ENCODE results near the gene METTL2B. TPM values are rescaled to one million over a fixed set of nuclear protein-coding genes. Genes with fewer than 3 reads are reported as not detected.
"Not testable (repeated sequence)": the region's sequence is repeated elsewhere in the genome, so short reads cannot be mapped to it uniquely, and the experiment has no call there.

Gene METTL2B
- total and polyA plus RNA-seq, 2 of the 8 experiments (the other 6 are each of a cell fraction or from before 2014, with no cell fraction given), result 14.6 to 43.5 TPM

DNA sequence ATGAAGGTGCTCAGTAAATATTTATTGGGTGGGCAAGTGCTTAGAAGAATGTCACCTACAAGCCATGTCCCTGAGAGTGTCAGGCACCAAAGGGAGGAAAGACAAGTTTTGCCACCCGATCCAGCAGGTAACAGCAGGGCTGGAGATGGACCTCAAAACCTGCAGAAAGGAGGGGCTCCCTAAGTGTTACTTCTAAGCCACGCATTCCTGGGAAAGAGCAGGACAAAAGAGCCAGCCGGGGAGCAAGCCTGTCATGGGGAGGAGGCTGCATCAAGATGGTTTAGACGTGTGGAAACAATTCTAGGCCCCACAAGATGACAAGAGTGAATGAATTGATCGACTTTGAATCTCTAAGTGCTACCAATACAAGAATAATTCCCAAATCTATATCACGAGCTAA lies 38.7 kb downstream of the METTL2B start:
- not testable (repeated sequence) for FAIRE-seq; H3K36me3 ChIP-seq (ENCODE audit: control insufficient read depth in 2 of 4, insufficient read depth in 4 of 4, low read length in 3 of 4)

DNA sequence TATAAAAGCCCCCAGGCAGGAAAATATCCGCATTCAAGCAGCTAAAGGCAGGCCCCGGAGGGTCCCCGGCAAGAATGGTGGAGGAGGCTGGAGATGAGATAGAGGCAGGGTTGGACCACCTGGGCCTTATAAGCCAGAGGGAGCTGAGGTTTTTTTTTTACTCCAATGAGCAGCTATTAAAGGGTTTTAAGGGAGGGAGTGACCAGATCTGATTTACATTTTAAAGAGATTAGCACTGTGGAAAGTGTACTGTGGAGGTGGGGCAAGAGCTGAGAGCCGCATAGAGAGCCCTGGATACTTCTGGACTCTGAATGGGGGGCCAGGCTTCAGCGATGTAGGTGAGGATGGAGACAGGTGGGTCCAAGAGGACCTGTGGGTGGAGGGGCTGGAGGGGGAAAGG lies 40.5 kb downstream of the METTL2B start:
- H3K18ac ChIP-seq (ENCODE audit: extremely low read depth, low read length); H2BK12ac ChIP-seq (ENCODE audit: low read depth, low read length); H3K27ac ChIP-seq (ENCODE audit: low read depth, low read length); CTCF ChIA-PET (ENCODE audit: partially characterized antibody); H4K91ac ChIP-seq (replicated peaks; ENCODE audit: insufficient read length, low read length); H3K56ac ChIP-seq (replicated peaks; ENCODE audit: insufficient read length, low read depth, low read length); H3K4me2 ChIP-seq (ENCODE audit: insufficient read depth in 1 of 2, low read depth in 2 of 2, low read length in 2 of 2); H3K23ac ChIP-seq (ENCODE audit: insufficient read length); H3K4me3 ChIP-seq (ENCODE audit: extremely low read depth in 1 of 4, insufficient read depth in 2 of 4, low read depth in 3 of 4, low read length in 4 of 4); H3K9me3 ChIP-seq (ENCODE audit: insufficient read depth in 2 of 2, low read depth in 1 of 2, low read length in 1 of 2); H3K9ac ChIP-seq (replicated peaks in 1 of 4; ENCODE audit: extremely low read depth in 1 of 4, low read depth in 3 of 4, low read length in 3 of 4); H2BK120ac ChIP-seq (replicated peaks; ENCODE audit: low read depth, low read length); H3K4me1 ChIP-seq (replicated peaks in 1 of 4; ENCODE audit: control insufficient read depth in 3 of 4, insufficient read depth in 4 of 4, low read length in 3 of 4); H4K20me1 ChIP-seq (replicated peaks in 1 of 2; ENCODE audit: control insufficient read depth in 1 of 2, insufficient read depth in 2 of 2, low read length in 2 of 2); H2BK15ac ChIP-seq (ENCODE audit: low read length); H3K36me3 ChIP-seq (ENCODE audit: control insufficient read depth in 2 of 4, insufficient read depth in 4 of 4, low read length in 3 of 4); H4K8ac ChIP-seq (ENCODE audit: extremely low read depth, insufficient read depth, low read length); H3K4ac ChIP-seq (replicated peaks; ENCODE audit: insufficient read length, low read depth, low read length); POLR2A ChIA-PET (ENCODE audit: partially characterized antibody); H3K79me2 ChIP-seq (ENCODE audit: control insufficient read depth in 1 of 2, insufficient read depth in 2 of 2, low read length in 2 of 2); H2AK5ac ChIP-seq (ENCODE audit: low read depth, low read length); H3K23me2 ChIP-seq (ENCODE audit: low read depth, low read length); H2BK5ac ChIP-seq (ENCODE audit: low read depth, low read length); DNase-seq (ENCODE audit: low read depth in 1 of 2, low spot score in 2 of 2); H3K27me3 ChIP-seq (replicated peaks in 1 of 4; ENCODE audit: control insufficient read depth in 3 of 4, extremely low read depth in 1 of 4, insufficient read depth in 3 of 4, low read length in 3 of 4); H3K79me1 ChIP-seq (ENCODE audit: low read depth, low read length); H3K14ac ChIP-seq (ENCODE audit: insufficient read length); FAIRE-seq; H4K5ac ChIP-seq (ENCODE audit: insufficient read length, low read depth, low read length); H2BK20ac ChIP-seq (ENCODE audit: low read length); H2AFZ ChIP-seq (ENCODE audit: low read length): not testable (repeated sequence)
- WGBS, 2 experiments (ENCODE audit: extremely low coverage in 1 of 2, insufficient coverage in 1 of 2, insufficient read length in 1 of 2, insufficient replicate concordance in 2 of 2, low coverage in 1 of 2, low lambda C conversion rate in 2 of 2, missing lambda C conversion rate in 1 of 2), result 76% methylated on average over 5 of the region's 5 CpGs; no CpG with 5 or more reads in 1 of the 2 experiments

More for the DNA sequence above, 38.7 kb downstream of the METTL2B start:
- H2BK120ac ChIP-seq (replicated peaks; ENCODE audit: low read depth, low read length); H3K9ac ChIP-seq (replicated peaks in 1 of 4; ENCODE audit: extremely low read depth in 1 of 4, low read depth in 3 of 4, low read length in 3 of 4); H4K20me1 ChIP-seq (replicated peaks in 1 of 2; ENCODE audit: control insufficient read depth in 1 of 2, insufficient read depth in 2 of 2, low read length in 2 of 2); H3K23ac ChIP-seq (ENCODE audit: insufficient read length); H3K18ac ChIP-seq (ENCODE audit: extremely low read depth, low read length); H3K56ac ChIP-seq (replicated peaks; ENCODE audit: insufficient read length, low read depth, low read length); H4K5ac ChIP-seq (ENCODE audit: insufficient read length, low read depth, low read length); H3K79me1 ChIP-seq (ENCODE audit: low read depth, low read length); H3K14ac ChIP-seq (ENCODE audit: insufficient read length); H2BK12ac ChIP-seq (ENCODE audit: low read depth, low read length); CTCF ChIA-PET (ENCODE audit: partially characterized antibody); H3K4ac ChIP-seq (replicated peaks; ENCODE audit: insufficient read length, low read depth, low read length); H3K4me1 ChIP-seq (replicated peaks in 1 of 4; ENCODE audit: control insufficient read depth in 3 of 4, insufficient read depth in 4 of 4, low read length in 3 of 4); H2BK20ac ChIP-seq (ENCODE audit: low read length); DNase-seq (ENCODE audit: low read depth in 1 of 2, low spot score in 2 of 2); POLR2A ChIA-PET (ENCODE audit: partially characterized antibody); H3K4me3 ChIP-seq (ENCODE audit: extremely low read depth in 1 of 4, insufficient read depth in 2 of 4, low read depth in 3 of 4, low read length in 4 of 4); H3K27me3 ChIP-seq (replicated peaks in 1 of 4; ENCODE audit: control insufficient read depth in 3 of 4, extremely low read depth in 1 of 4, insufficient read depth in 3 of 4, low read length in 3 of 4); H3K23me2 ChIP-seq (ENCODE audit: low read depth, low read length); H3K9me3 ChIP-seq (ENCODE audit: insufficient read depth in 2 of 2, low read depth in 1 of 2, low read length in 1 of 2); H2BK5ac ChIP-seq (ENCODE audit: low read depth, low read length); H3K27ac ChIP-seq (ENCODE audit: low read depth, low read length); H2AK5ac ChIP-seq (ENCODE audit: low read depth, low read length); H3K79me2 ChIP-seq (ENCODE audit: control insufficient read depth in 1 of 2, insufficient read depth in 2 of 2, low read length in 2 of 2); H3K4me2 ChIP-seq (ENCODE audit: insufficient read depth in 1 of 2, low read depth in 2 of 2, low read length in 2 of 2); H2AFZ ChIP-seq (ENCODE audit: low read length); H4K8ac ChIP-seq (ENCODE audit: extremely low read depth, insufficient read depth, low read length); H4K91ac ChIP-seq (replicated peaks; ENCODE audit: insufficient read length, low read length); H2BK15ac ChIP-seq (ENCODE audit: low read length): not testable (repeated sequence)
- peak; percentile 74 for TF ChIP-seq TEAD4 (IDR thresholded peaks at IDR 0.05; ENCODE audit: low read depth, low read length)
- WGBS, 2 experiments (ENCODE audit: extremely low coverage in 1 of 2, insufficient coverage in 1 of 2, insufficient read length in 1 of 2, insufficient replicate concordance in 2 of 2, low coverage in 1 of 2, low lambda C conversion rate in 2 of 2, missing lambda C conversion rate in 1 of 2), result 55% methylated on average over 6 of the region's 6 CpGs; no CpG with 5 or more reads in 1 of the 2 experiments
